Measurements from ENCODE around the gene ESF1. TPM values are rescaled to one million over a fixed set of nuclear protein-coding genes. Genes with fewer than 3 reads are reported as not detected.

ESF1 gene
- 10 to 100 TPM in 3 of 4 donors, 1 to 10 TPM in 1; 4.7 to 21.9 (median 11.2) TPM for total RNA-seq

GRCh38 chr20:13784893-13785715 is at the start of gene ESF1, which contains the start of gene NDUFAF5:
Gene ESF1, minus strand, starts transcription at chr20:13784919. Its CDS starts 1,779 bp downstream, at chr20:13783140.
Gene NDUFAF5, plus strand, starts transcription at chr20:13785028. Its CDS starts 41 bp downstream, at chr20:13785069.
- peaks cover 13 to 46% (median 20%) of the 10 kb centered on the region in 3 donors for H3K4me1 ChIP-seq

GRCh38 chr20:13831476-13831875 is 46.8 kb upstream of the ESF1 start:
- H3K4me1 ChIP-seq, result no peaks in the 10 kb centered on the region
- TF ChIP-seq CTCF (IDR thresholded peaks at IDR 0.05) (no peak), POLR2A (IDR thresholded peaks at IDR 0.05) (no peak)
- H3K27me3 ChIP-seq, result no peaks in the 10 kb centered on the region
- DNase-seq, result no peak
- 66 to 69% methylated on average over 3 of the region's 3 CpGs for WGBS, 2 donors
- H3K4me3 ChIP-seq, result no peak overlapping the region
- no peaks in the 10 kb centered on the region for H3K9me3 ChIP-seq
- no peak overlapping the region for H3K27ac ChIP-seq
- no peaks in the 10 kb centered on the region for H3K36me3 ChIP-seq
- intact Hi-C loops (cut with DNase I), result no loop called here

More at GRCh38 chr20:13784893-13785715, at the start of gene ESF1, which contains the start of gene NDUFAF5:
- Histone ChIP-seq H3K27me3 (no peaks in the 10 kb centered on the region), H3K4me3 (peak within 1 kb of the TSS; percentile 74 to 93 (median 82)), H3K27ac (peak within 1 kb of the TSS; percentile 92 to 96 (median 92)), H3K36me3 (peaks cover 0 to 55% (median 2%) of the 10 kb centered on the region in 3 donors), H3K9me3 (no peaks in the 10 kb centered on the region)
- TF ChIP-seq CTCF (IDR thresholded peaks at IDR 0.05) (peak in 1 of 6 experiments; percentile 39), POLR2A (IDR thresholded peaks at IDR 0.05) (peak in 1 of 4 donors; percentile 29)
- intact Hi-C loops (cut with DNase I), result no loop called here
- 0 to 2% methylated on average over 17 to 19 of the region's 54 CpGs for WGBS, 2 donors
- peak; percentile 56 for DNase-seq

GRCh38 chr20:13825465-13825864 is 40.7 kb upstream of the ESF1 start:
- intact Hi-C loops (cut with DNase I), result loop anchor here (5.0 kb wide), 1 partner anchor 227 kb away; no protein-coding TSS in a partner anchor
- no peak for TF ChIP-seq CTCF (IDR thresholded peaks at IDR 0.05)
- TF ChIP-seq POLR2A (IDR thresholded peaks at IDR 0.05), result no peak
- Histone ChIP-seq H3K27ac (no peak overlapping the region), H3K27me3 (no peaks in the 10 kb centered on the region), H3K36me3 (peaks cover 0 to 4% (median 0%) of the 10 kb centered on the region in 3 donors), H3K4me3 (no peak overlapping the region), H3K4me1 (no peaks in the 10 kb centered on the region), H3K9me3 (no peaks in the 10 kb centered on the region)
- no peak for DNase-seq
- WGBS, 2 donors, result 54 to 58% methylated on average over 3 of the region's 5 CpGs

- H3K4me1 ChIP-seq, result no peaks in the 10 kb centered on the region
- DNase-seq, result no peak
- H3K4me3 ChIP-seq, result no peak overlapping the region
- H3K27ac ChIP-seq, result no peak overlapping the region
- TF ChIP-seq POLR2A (IDR thresholded peaks at IDR 0.05), result no peak
- no peak for TF ChIP-seq CTCF (IDR thresholded peaks at IDR 0.05)
- intact Hi-C loops (cut with DNase I), result no loop called here
- no peaks in the 10 kb centered on the region for H3K27me3 ChIP-seq
- no peaks in the 10 kb centered on the region for H3K9me3 ChIP-seq
- WGBS, 2 donors, result 93 to 94% methylated on average over 3 of the region's 3 CpGs
- peaks cover 0 to 4% (median 0%) of the 10 kb centered on the region in 3 donors for H3K36me3 ChIP-seq
Observed at GRCh38 chr20:13824459-13824858, 39.7 kb upstream of the ESF1 start.

- intact Hi-C loops (cut with DNase I), result no loop called here
Observed at GRCh38 chr20:13822459-13822858, 37.7 kb upstream of the ESF1 start.

More at GRCh38 chr20:13822459-13822858, 37.7 kb upstream of the ESF1 start:
- Histone ChIP-seq H3K36me3 (peaks cover 0 to 18% (median under 1%) of the 10 kb centered on the region in 3 donors), H3K27ac (no peak overlapping the region), H3K4me1 (no peaks in the 10 kb centered on the region), H3K27me3 (no peaks in the 10 kb centered on the region), H3K4me3 (no peak overlapping the region), H3K9me3 (no peaks in the 10 kb centered on the region)
- no peak for TF ChIP-seq POLR2A (IDR thresholded peaks at IDR 0.05)
- no peak for TF ChIP-seq CTCF (IDR thresholded peaks at IDR 0.05)
- 53 to 63% methylated on average over 2 of the region's 2 CpGs for whole genome bisulfite sequencing, 2 donors
- no peak for DNase-seq

Data from esophagus squamous epithelium (tissue), 5 donors.